Measurements from ENCODE around the gene RBFOX2.

RBFOX2 gene

DNA sequence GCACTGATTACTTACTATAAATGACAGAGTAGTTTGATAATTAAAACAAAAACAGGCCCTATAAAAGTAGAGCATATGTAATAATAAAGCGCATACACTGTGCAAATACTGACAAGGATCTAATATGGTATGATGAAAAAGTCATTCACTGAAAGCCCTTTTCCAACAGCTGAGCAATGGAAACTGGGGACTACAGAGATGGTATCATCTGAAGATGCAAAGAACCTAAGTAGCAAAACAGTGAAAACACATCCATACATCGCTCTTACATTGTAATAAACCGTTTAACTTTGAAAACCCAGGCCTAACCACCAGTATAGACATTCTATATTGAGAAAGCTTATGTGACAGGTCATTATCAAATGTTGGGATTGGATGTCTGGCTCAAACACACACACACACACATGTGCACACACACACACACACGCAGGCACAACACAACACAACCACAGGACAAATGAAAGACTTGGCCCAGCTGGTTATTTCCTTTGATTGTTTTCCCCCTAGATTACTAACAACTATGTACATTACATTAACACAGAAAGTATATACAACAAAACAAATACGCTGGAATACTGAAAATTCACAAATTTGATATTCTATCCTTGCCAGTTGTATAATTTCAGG lies 191.4 kb downstream of the RBFOX2 start:
- Histone ChIP-seq H3K27me3 (ENCODE audit: control insufficient read depth, insufficient read depth, low read length) (no peaks in the 10 kb centered on the region), H3K27ac (ENCODE audit: low read depth, low read length) (no peak overlapping the region), H3K4me1 (ENCODE audit: control insufficient read depth, insufficient read depth, low read length) (peaks cover 32% of the 10 kb centered on the region), H3K9ac (ENCODE audit: low read length) (no peak overlapping the region), H3K4me3 (ENCODE audit: low read length) (no peak overlapping the region), H3K36me3 (ENCODE audit: control insufficient read depth, insufficient read depth, low read length) (no peaks in the 10 kb centered on the region)

DNA sequence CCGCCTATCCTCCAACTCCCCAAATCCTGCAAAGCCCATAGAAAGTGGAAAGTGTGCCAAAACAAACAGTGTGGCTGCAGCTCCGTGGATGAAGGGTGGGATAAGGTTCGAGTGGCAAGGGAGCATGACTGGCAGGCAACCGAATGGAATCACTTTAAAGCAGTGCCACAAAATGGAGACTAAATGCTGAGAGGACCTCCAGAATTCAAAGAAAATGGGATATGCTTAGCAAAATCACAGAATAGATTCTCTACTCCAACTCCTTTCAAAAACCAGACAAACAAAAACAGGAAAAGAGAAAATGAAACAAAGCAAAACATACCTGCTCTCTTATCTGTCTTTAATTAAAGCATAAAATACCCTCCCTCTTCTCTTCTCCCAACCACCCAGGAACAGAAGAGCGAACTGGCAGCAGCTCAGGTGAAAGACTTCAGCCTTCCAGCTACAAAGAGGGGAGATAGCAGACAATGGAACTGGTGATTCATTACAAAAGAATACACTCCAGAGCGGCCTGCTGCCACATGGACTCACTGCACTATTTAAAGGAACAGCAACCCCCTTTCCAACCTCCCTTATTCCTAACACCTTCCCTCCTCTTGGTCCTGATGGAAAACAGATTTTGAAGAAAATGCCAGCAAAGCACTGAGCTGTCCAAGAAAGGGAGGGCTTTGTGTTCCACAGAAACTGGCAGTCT lies 192.5 kb downstream of the RBFOX2 start:
- H3K9ac ChIP-seq (ENCODE audit: low read length) = no peak overlapping the region
- no peaks in the 10 kb centered on the region for H3K36me3 ChIP-seq (ENCODE audit: control insufficient read depth, insufficient read depth, low read length)
- H3K4me1 ChIP-seq (ENCODE audit: control insufficient read depth, insufficient read depth, low read length) = peaks cover 32% of the 10 kb centered on the region
- H3K27me3 ChIP-seq (ENCODE audit: control insufficient read depth, insufficient read depth, low read length) = no peaks in the 10 kb centered on the region
- H3K4me3 ChIP-seq (ENCODE audit: low read length) = peak overlapping the region; percentile 57
- H3K27ac ChIP-seq (ENCODE audit: low read depth, low read length) = peak overlapping the region; percentile 81

DNA sequence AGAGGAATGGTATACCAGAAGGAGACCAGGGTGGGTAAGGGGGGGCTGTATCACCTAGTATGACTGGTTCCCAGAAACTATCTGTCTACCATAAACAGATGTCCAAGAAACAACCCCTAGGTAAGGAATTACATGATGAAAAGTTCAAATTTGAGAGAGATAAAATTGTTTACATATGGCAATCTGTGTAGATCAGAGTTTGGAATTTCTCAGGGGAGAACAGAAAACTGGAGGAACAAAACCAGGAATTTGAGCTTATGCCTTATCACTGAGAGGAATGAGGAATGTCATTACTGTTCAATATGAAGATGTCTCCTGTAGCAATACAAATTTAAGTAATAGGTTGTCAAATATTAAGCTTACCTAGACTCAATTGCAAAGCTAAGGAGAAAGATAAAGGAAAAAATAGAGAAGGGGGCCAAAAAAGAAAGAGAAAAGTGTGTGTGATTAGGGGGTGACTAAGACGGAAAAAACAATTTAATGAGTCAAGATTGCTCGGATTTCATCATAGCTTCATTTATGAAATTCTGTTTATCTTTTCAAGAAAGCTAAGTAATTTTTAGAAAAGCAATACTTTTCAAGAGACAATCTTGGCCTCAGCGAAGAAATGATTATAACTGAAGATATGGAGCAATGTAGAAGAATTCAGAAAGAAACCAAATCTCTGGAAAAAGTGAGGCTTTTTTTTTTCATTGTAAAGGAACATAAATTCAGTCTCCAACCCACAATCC lies 193.2 kb downstream of the RBFOX2 start:
- peak overlapping the region; percentile 57 for H3K4me3 ChIP-seq (ENCODE audit: low read length)
- no peak overlapping the region for H3K9ac ChIP-seq (ENCODE audit: low read length)
- peak overlapping the region; percentile 81 for H3K27ac ChIP-seq (ENCODE audit: low read depth, low read length)
- H3K4me1 ChIP-seq (ENCODE audit: control insufficient read depth, insufficient read depth, low read length) = peaks cover 32% of the 10 kb centered on the region
- H3K27me3 ChIP-seq (ENCODE audit: control insufficient read depth, insufficient read depth, low read length) = no peaks in the 10 kb centered on the region
- no peaks in the 10 kb centered on the region for H3K36me3 ChIP-seq (ENCODE audit: control insufficient read depth, insufficient read depth, low read length)

DNA sequence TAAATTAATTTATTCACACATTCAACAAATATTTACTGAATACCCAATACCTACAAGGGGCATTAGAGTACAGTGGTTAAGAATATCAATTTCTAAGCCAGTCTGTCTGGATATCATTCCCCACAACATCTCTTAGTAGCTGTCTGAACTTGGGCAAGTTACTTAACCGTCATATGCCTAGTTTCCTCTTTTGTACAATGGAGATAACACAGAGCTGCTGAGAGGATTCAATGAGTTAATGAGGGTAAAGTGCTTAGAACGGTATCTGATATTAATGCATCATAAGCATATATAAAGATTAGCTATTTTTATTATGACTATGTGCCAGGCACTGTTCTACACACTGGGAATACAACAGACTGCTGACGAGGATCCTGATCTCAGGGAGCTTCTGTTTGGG lies 194.6 kb downstream of the RBFOX2 start:
- Histone ChIP-seq H3K4me1 (ENCODE audit: control insufficient read depth, insufficient read depth, low read length) (peaks cover 40% of the 10 kb centered on the region), H3K9ac (ENCODE audit: low read length) (no peak overlapping the region), H3K27ac (ENCODE audit: low read depth, low read length) (no peak overlapping the region), H3K36me3 (ENCODE audit: control insufficient read depth, insufficient read depth, low read length) (no peaks in the 10 kb centered on the region), H3K4me3 (ENCODE audit: low read length) (no peak overlapping the region), H3K27me3 (ENCODE audit: control insufficient read depth, insufficient read depth, low read length) (no peaks in the 10 kb centered on the region)

DNA sequence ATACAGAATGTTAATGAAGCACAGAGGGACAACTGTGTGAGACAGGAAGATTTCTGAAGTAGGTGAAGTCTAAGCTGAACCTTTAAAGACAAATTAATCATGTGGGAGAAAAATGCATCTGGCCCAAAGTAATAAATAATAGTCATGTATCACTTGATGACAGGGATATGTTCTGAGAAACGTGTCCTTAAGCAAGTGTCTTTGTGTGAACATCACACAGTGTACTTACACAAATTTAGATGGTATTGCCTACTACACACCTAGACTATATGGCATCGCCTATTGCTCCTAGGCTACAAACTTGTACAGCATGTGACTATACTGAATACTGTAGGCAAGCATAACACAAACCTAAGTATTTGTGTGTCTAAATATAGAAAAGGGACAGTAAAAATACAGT lies 198.3 kb downstream of the RBFOX2 start:
- peaks cover 28% of the 10 kb centered on the region for H3K4me1 ChIP-seq (ENCODE audit: control insufficient read depth, insufficient read depth, low read length)
- H3K9ac ChIP-seq (ENCODE audit: low read length) = no peak overlapping the region
- H3K27ac ChIP-seq (ENCODE audit: low read depth, low read length) = no peak overlapping the region
- H3K27me3 ChIP-seq (ENCODE audit: control insufficient read depth, insufficient read depth, low read length) = no peaks in the 10 kb centered on the region
- no peaks in the 10 kb centered on the region for H3K36me3 ChIP-seq (ENCODE audit: control insufficient read depth, insufficient read depth, low read length)
- no peak overlapping the region for H3K4me3 ChIP-seq (ENCODE audit: low read length)

DNA sequence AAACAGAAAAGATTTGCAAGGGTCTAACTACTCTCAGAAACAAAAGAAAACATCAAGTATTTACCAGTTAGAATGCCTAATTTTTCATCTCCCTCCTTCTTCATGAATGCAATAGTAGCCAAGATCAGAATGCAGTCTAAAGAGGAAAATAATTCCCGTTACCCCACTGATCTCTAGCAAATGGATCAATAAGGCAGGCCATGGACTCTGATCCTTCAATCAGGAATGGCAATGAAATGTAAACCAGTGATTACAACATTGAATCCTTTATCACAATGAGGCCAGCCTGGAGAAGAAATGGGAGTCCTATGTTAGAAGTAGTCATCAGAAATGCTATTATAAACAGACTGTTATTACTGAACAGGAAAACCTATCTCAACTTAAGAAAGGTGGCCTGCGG lies 204.4 kb downstream of the RBFOX2 start:
- H3K27ac ChIP-seq (ENCODE audit: low read depth, low read length) = no peak overlapping the region
- peaks cover 3% of the 10 kb centered on the region for H3K4me1 ChIP-seq (ENCODE audit: control insufficient read depth, insufficient read depth, low read length)
- no peaks in the 10 kb centered on the region for H3K36me3 ChIP-seq (ENCODE audit: control insufficient read depth, insufficient read depth, low read length)
- H3K9ac ChIP-seq (ENCODE audit: low read length) = no peak overlapping the region
- H3K27me3 ChIP-seq (ENCODE audit: control insufficient read depth, insufficient read depth, low read length) = no peaks in the 10 kb centered on the region
- no peak overlapping the region for H3K4me3 ChIP-seq (ENCODE audit: low read length)

DNA sequence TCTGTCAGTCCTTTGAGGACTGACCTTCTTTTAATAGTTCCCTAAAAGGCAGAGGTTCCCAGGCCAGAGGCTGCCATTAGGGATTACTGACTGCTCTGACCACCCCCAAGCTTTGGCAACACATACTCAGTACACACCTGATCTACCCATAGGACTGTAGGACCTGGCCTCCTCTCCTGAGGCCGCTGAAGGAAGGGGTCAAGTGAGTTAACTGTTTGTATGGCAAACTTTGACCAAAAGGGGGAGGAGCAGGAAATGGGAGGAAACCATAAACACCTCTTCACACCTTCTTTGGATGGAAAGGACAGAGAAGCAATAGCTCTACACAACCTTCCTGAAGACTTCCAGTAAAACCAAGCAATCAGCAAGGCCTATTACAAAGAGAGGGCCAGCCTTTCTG lies 207.0 kb downstream of the RBFOX2 start:
- H3K27me3 ChIP-seq (ENCODE audit: control insufficient read depth, insufficient read depth, low read length) = no peaks in the 10 kb centered on the region
- no peak overlapping the region for H3K27ac ChIP-seq (ENCODE audit: low read depth, low read length)
- peaks cover 6% of the 10 kb centered on the region for H3K4me1 ChIP-seq (ENCODE audit: control insufficient read depth, insufficient read depth, low read length)
- H3K9ac ChIP-seq (ENCODE audit: low read length) = no peak overlapping the region
- H3K4me3 ChIP-seq (ENCODE audit: low read length) = no peak overlapping the region
- no peaks in the 10 kb centered on the region for H3K36me3 ChIP-seq (ENCODE audit: control insufficient read depth, insufficient read depth, low read length)

DNA sequence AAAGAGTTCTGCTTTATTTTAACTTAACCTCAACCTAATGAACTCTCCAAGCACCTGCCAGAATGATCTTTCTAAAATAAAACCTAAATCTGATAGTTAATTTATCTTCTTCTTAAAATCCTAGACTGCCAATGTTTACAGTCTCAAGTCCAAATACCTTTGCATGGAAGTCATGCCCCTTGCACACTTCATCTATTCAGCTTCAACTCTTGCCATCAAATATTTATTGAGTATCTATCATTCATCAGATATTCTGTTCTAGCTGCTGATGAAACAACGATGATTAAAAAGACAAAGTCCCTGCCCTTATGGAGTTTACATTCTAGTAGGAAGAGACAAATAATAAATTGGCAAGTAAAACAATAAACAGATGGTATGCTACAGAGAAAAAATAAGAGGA lies 209.2 kb downstream of the RBFOX2 start:
- H3K9ac ChIP-seq (ENCODE audit: low read length) = no peak overlapping the region
- no peaks in the 10 kb centered on the region for H3K27me3 ChIP-seq (ENCODE audit: control insufficient read depth, insufficient read depth, low read length)
- H3K4me3 ChIP-seq (ENCODE audit: low read length) = no peak overlapping the region
- H3K27ac ChIP-seq (ENCODE audit: low read depth, low read length) = no peak overlapping the region
- peaks cover 9% of the 10 kb centered on the region for H3K4me1 ChIP-seq (ENCODE audit: control insufficient read depth, insufficient read depth, low read length)
- H3K36me3 ChIP-seq (ENCODE audit: control insufficient read depth, insufficient read depth, low read length) = no peaks in the 10 kb centered on the region

DNA sequence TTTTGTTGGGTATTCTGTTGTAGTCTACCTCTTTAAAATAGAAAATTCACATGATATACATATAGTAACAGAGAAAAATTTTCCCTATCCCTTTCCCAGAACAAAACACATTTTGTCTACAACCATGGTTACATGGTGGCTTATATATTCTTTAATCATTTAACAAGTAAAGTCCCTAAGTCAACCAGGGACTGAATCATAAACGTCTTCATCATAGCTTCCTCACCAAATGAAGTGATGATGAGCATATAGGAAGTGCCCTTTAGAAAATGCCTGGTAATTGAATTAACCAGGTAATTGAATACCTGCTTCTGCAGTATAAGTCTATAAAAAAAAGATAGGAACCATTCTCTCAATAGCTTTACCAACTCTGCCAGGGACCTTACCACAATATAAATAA lies 209.7 kb downstream of the RBFOX2 start:
- Histone ChIP-seq H3K4me3 (ENCODE audit: low read length) (no peak overlapping the region), H3K27ac (ENCODE audit: low read depth, low read length) (no peak overlapping the region), H3K9ac (ENCODE audit: low read length) (no peak overlapping the region), H3K27me3 (ENCODE audit: control insufficient read depth, insufficient read depth, low read length) (no peaks in the 10 kb centered on the region), H3K4me1 (ENCODE audit: control insufficient read depth, insufficient read depth, low read length) (peaks cover 9% of the 10 kb centered on the region), H3K36me3 (ENCODE audit: control insufficient read depth, insufficient read depth, low read length) (no peaks in the 10 kb centered on the region)

DNA sequence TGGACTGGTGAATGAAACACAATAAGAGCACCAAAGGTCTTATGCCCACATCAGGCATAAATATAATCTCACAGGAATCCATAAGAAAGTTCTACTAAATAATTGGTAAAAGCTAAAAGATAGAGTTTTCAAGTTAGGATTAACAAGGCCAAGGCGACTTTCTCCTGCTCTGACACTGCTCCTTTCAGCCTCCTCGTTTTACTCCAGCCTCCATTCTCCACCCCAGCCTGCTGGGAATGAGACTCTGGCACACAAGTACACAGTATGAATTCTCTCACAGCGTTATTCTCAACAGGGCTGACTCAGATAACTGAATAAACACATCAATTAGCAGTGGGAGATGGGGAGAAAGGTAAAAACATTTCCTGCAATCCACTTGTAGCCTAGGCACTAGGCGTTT lies 216.0 kb downstream of the RBFOX2 start:
- Histone ChIP-seq H3K27me3 (ENCODE audit: control insufficient read depth, insufficient read depth, low read length) (no peaks in the 10 kb centered on the region), H3K4me1 (ENCODE audit: control insufficient read depth, insufficient read depth, low read length) (peaks cover 9% of the 10 kb centered on the region), H3K27ac (ENCODE audit: low read depth, low read length) (no peak overlapping the region), H3K9ac (ENCODE audit: low read length) (no peak overlapping the region), H3K36me3 (ENCODE audit: control insufficient read depth, insufficient read depth, low read length) (peaks cover 3% of the 10 kb centered on the region), H3K4me3 (ENCODE audit: low read length) (no peak overlapping the region)

DNA sequence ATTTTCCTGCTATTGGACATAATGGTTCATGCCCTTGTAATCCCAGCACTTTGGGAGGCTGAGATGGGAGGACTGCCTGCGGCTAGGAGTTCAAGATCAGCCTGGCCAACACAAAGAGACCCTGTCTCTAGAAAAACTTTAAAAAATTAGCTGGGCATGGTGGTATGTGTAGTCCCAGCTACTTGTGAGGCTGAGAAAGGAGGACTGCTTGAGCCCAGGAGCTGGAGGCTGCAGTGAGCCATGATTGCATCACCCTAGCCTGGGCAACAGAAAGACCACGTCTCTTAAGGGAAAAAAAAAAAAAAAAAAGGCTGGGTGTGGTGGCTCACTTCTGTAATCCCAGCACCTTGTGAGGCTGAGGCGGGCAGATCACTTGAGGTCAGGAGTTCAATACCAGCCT lies 217.0 kb downstream of the RBFOX2 start:
- Histone ChIP-seq H3K27ac (ENCODE audit: low read depth, low read length) (no peak overlapping the region), H3K36me3 (ENCODE audit: control insufficient read depth, insufficient read depth, low read length) (peaks cover 3% of the 10 kb centered on the region)

DNA sequence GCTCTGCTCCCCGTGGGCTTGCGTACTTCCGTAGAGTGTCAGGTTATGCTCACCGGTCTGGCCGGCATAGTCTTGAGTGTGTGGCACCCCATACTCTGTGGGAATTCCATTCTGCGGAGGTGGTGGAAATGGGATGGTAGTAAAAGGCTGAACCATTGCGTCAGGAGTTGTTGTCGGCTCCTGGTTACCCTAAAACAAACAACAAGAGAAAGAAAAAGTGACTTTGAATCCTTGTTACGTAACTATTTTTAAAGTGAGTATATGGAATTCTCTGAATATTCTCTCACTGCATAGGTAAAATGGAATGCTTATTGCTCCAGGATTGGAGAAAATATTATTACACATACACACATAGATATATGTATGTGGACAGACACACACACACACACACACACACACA lies 218.8 kb downstream of the RBFOX2 start:
- Histone ChIP-seq H3K4me3 (ENCODE audit: low read length) (no peak overlapping the region), H3K27me3 (ENCODE audit: control insufficient read depth, insufficient read depth, low read length) (no peaks in the 10 kb centered on the region), H3K9ac (ENCODE audit: low read length) (no peak overlapping the region), H3K27ac (ENCODE audit: low read depth, low read length) (no peak overlapping the region), H3K36me3 (ENCODE audit: control insufficient read depth, insufficient read depth, low read length) (peaks cover 3% of the 10 kb centered on the region), H3K4me1 (ENCODE audit: control insufficient read depth, insufficient read depth, low read length) (no peaks in the 10 kb centered on the region)

More for the DNA sequence above, 217.0 kb downstream of the RBFOX2 start:
- no peak overlapping the region for H3K4me3 ChIP-seq (ENCODE audit: low read length)
- H3K4me1 ChIP-seq (ENCODE audit: control insufficient read depth, insufficient read depth, low read length) = peaks cover 2% of the 10 kb centered on the region
- no peak overlapping the region for H3K9ac ChIP-seq (ENCODE audit: low read length)
- no peaks in the 10 kb centered on the region for H3K27me3 ChIP-seq (ENCODE audit: control insufficient read depth, insufficient read depth, low read length)
